ENCODE results near the gene XPC.

DNA sequence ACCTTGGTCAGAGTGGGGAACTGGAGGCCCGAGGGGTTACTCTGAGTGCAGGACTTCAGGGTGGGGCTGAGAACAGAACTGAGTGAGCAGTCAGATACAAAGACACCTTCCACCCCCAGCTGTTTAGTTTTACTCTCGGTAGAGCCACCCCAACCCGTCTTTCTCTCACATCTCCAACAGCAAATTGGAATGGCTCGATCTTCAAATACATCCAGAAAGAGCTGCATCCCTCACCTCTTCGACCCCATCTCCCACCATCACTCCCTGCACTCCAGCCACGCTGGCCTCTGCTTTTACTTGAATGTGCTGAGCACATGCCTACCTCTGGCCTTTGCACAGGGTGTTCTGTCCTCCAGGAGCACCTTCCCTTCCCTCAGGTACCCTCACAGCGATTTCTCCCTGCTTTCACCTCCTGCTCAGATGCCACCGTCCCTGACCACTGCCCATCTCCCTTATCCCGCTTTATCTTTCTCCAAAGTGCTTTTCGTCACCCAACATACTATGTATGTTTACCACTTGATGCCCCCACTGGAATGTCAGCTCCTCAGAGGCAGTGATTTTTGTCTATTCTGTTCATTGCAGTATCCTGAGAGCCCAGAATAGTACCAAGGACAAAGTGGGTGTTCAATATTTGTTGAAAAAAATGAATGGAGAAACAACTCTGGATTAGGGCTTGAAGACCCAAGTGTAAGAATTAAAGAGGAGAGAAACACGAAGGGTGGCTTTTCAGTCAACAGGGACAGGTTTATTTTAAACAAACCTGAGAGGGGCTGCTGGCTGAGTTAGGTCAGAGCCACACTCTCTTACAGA is 58.1 kb downstream of the XPC start:
- TF ChIP-seq RAD21 (IDR thresholded peaks at IDR 0.05) = no peak
- TF ChIP-seq, protein P1, sequence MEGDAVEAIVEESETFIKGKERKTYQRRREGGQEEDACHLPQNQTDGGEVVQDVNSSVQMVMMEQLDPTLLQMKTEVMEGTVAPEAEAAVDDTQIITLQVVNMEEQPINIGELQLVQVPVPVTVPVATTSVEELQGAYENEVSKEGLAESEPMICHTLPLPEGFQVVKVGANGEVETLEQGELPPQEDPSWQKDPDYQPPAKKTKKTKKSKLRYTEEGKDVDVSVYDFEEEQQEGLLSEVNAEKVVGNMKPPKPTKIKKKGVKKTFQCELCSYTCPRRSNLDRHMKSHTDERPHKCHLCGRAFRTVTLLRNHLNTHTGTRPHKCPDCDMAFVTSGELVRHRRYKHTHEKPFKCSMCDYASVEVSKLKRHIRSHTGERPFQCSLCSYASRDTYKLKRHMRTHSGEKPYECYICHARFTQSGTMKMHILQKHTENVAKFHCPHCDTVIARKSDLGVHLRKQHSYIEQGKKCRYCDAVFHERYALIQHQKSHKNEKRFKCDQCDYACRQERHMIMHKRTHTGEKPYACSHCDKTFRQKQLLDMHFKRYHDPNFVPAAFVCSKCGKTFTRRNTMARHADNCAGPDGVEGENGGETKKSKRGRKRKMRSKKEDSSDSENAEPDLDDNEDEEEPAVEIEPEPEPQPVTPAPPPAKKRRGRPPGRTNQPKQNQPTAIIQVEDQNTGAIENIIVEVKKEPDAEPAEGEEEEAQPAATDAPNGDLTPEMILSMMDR (IDR thresholded peaks at IDR 0.05; ENCODE audit: low read depth, low read length, missing input control) = no peak
- no peak for TF ChIP-seq JUND (IDR thresholded peaks at IDR 0.05)
- TF ChIP-seq, protein P2, sequence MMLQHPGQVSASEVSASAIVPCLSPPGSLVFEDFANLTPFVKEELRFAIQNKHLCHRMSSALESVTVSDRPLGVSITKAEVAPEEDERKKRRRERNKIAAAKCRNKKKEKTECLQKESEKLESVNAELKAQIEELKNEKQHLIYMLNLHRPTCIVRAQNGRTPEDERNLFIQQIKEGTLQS (IDR thresholded peaks at IDR 0.05) = no peak
- TF ChIP-seq TAF1 (conservative IDR thresholded peaks at IDR 0.05) = no peak
